Measurements from ENCODE around the gene RPIA.

Gene RPIA

GRCh38 chr2:88686320-88686719, 5.2 kb upstream of the RPIA start:
- DNase-seq = no peak

DNA sequence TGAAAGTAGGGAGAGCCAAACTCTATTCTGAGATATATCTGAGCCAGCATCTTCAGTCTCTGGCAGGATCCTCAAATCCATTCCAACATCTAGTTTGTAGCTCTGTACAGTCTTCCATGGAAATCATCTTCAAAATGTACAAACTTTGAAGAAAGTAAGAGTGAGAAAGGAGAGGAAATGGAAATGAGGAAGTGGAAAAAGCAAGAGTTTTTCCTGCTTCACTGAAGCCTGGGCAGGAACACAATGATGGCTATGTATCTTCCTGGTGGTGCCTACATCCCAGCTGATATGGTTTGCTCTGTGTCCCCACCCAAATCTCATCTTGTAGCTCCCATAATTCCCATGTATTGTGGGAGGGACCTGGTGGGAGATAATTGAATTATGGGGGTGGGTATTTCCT, 4.1 kb upstream of the RPIA start:
- no peak for DNase-seq

DNA sequence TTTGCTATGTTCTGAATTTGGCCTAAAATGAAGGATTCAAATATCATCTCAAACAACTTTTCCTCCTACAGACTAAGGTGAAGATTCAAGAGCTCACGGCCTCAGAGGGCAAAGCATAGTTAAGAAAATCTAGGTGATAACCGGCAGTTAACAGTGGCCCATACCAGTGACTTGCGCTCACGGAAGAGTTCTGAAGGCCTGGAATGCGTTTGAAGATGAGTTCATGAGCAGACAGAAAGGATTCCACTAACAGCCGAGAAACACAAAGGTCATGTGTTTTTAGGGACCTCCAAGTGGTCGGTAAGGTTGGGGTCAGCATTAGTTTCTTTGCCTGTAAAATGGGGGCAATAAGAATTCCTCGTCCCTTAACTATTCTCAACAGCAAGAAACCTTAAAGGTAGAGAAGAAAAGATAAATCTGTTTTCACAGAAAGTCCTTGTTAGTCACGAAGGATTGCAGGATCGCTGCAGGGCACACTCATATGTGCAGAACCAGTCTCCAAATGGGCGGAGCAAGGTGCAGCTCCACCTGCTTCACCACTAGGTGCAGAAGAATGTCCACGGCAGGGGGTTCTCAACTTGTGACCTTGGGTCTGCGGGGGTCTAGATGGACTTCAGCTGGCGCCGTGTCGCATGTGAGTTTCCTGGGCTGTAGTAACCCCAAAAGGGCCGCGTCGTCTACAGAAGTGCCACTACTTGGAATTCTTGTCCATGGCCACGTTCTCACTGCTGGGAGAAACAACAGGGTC, 708 bp upstream of the RPIA start:
- no peak for DNase-seq

DNA sequence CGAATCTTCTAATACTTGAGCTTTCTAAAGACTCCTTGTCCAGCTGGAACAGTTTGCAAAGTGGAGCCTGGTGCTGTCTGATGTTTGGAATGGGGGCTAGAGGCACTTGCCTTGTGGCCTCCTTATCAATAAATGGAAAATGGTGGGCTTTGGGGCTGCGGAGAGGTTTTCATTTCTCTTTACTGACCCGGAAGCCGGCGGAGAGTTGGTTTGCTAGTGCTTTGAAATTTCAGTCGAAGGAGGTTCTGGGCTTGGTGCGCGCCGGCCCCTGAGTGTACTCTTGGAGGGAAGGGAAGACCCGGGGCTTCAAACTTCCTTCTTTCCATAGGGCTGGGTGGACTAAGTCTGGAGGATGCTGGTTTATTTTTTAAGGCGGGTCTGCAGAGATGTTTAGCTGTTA, 714 bp downstream of the RPIA start:
- DNase-seq = no peak

GRCh38 chr2:88693911-88694414, 2.5 kb downstream of the RPIA start:
- no peak for DNase-seq

DNA sequence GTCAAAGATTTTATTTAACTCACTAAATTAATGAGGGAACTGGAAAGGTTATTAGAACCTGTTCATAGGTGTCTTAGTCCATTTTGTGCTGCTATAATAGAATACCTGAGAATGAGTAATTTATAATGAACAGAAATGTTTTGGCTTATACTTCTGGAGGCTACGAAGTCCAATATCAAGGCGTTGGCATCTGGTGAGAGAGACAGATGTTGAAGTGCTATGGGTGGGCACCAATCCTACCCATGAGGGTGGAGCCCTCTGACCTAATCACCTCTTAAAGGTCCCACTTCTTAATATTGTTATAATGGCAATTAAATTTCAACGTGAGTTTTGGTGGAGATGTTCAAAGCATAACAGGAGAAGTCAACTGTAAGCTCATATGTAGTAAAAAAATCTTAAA, 5.1 kb downstream of the RPIA start:
- DNase-seq = no peak

GRCh38 chr2:88697370-88698026, 6.0 kb downstream of the RPIA start:
- no peak for DNase-seq

- no peak for DNase-seq
Observed at GRCh38 chr2:88698027-88698413, 6.5 kb downstream of the RPIA start.

- no peak for DNase-seq
Observed at GRCh38 chr2:88698498-88699233, 7.2 kb downstream of the RPIA start.

- no peak for DNase-seq
Observed at GRCh38 chr2:88707003-88707402, 15.5 kb downstream of the RPIA start.

GRCh38 chr2:88709181-88709631, 17.7 kb downstream of the RPIA start:
- DNase-seq = no peak

GRCh38 chr2:88711289-88711688, 19.8 kb downstream of the RPIA start:
- DNase-seq = no peak

GRCh38 chr2:88711897-88712296, 20.4 kb downstream of the RPIA start:
- no peak for DNase-seq

DNA sequence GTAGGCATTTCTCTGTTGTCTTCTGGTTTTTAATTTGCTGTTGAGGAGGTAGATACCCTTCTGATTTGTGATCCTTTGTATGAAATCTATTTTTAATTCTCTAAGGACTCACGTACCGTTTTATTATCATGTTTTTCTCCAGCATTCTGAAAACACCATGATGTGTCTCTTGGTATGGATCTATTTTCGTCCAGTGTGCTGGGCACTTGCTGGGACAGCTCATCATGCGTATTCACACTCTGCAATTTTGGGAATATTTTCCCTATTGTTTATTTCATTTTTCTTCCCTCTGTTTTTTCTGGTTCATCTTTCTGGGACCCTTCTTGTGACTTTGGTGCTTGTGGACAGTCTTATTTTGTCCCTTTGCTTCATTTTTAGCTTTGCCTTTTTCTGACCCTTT, 21.9 kb downstream of the RPIA start:
- no peak for DNase-seq

DNA sequence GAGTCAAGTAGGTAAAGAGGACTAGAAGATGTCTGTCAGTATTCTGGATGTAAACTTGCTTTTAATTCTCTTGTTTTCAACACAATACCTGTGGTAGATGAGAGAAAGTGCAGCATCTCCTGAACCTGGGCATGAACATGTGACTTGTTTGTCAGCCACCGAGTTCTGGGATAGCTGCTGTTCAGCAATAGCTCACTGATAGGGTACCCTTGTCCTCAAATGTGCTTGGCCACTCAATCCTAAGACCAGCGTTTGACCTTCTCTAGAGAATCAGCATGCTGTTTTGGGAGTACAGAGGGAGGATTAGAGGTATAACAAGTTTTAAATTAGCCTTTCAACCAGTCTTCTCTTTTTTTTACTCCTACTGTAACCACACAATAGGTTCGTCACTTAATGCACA, 23.2 kb downstream of the RPIA start:
- DNase-seq = no peak

- no peak for DNase-seq
Observed at GRCh38 chr2:88720399-88720798, 28.9 kb downstream of the RPIA start.

GRCh38 chr2:88721268-88721667, 29.8 kb downstream of the RPIA start:
- DNase-seq = no peak

DNA sequence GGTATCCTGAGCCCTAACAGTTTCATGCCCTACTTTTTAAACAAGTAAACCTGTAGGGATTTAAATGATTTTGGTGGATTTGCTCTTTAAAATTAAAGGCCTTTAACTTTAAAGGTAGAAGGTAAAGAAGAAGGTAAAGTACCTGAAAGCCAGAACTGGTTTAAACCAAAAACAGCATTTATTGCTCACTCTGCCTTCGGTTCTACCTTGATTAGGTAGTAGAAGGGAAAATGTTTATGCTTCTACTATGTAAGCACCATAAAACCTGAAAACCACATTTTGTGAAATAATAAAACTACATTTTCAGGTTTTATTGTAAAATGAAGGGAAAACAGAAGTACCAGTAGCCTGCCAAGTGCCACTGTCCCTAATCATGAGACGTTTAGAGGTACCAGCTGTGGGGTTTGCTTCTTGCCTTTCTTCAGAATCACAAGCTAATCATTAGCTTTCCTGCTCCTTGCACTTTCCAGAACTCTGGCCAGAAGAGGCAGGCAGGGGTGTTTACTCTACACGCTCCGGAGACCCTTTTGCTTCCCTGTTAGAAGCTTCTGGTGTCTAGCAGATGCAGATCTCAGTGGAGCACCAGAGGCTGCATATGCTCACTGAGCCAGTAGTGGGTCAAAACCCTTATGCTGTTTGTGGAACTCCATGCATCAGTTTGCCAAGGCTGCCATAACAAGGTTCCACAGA, 33.3 kb downstream of the RPIA start:
- DNase-seq = no peak

DNA sequence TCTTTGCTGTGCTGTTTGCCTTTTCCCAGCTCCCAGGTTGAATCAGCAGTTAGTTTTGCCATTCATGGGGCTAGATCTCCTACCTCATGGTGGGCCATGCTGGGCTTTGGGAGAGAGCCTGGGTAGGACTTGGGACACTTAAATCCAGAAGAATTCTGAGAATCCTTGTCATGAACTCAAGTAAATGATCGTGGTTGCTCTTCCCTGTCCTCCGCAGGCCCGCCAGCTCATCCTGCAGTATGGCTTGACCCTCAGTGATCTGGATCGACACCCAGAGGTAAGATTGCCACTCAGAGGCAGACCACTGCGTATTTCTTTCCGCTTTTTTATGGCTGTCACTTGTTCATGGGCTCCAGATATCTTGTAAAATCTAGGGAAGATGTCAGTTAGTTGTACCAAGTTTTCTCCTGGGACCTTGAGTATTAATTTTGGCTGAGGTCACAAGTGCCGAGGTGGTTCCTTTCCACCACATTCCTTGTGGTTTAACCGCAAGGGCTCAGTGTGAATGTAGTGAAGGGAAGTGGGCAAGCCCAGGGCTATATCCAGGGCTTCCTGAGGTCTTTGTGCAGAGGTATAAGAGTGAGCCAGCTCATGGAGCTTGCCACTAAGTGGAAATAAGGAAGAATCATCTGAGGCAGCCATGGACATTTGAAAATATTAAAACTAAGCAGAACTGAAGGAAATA, 37.7 kb downstream of the RPIA start:
- DNase-seq = no peak

- no peak for DNase-seq
Observed at GRCh38 chr2:88733155-88733902, 41.9 kb downstream of the RPIA start.

DNA sequence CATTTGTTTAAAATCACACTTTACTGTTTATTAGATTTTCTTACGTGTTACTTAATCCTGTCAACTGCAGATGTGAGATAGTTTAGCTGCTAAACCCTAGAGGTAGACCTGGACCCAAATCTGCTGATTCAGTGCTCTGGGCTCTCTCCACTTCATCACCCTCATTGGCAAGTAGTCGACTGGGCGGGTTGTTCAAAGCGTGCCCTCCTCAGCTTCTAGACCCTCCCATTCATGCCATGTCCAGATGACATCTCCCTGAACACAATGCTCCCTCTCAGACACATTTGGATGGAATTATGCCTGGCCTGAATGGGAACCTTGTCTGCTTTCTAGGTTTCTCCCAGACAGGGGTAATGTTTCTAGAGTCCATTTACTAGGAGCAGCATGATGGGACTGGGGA, 43.7 kb downstream of the RPIA start:
- no peak for DNase-seq

- no peak for DNase-seq
Observed at GRCh38 chr2:88735853-88736252, 44.4 kb downstream of the RPIA start.
